ENCODE data around the gene NUDT14. TPM values are rescaled to one million over a fixed set of nuclear protein-coding genes. Genes with fewer than 3 reads are reported as not detected.

The NUDT14 gene
- total RNA-seq, 2 donors from 2014 or later = 43.4 to 59.5 TPM

GRCh38 chr14:105173901-105174894 is 6.9 kb downstream of the NUDT14 start:
- H3K27ac ChIP-seq (ENCODE audit: low read depth, low read length) = no peak overlapping the region
- Mint-ChIP-seq H3K36me3 (ENCODE audit: low read depth) (no peaks in the 10 kb centered on the region), H3K9me3 (no peaks in the 10 kb centered on the region), H3K4me3 (no peak overlapping the region), H3K27me3 (ENCODE audit: insufficient read depth) (peaks cover 7% of the 10 kb centered on the region), H3K27ac (no peak overlapping the region), H3K4me1 (no peaks in the 10 kb centered on the region)
- H3K27me3 ChIP-seq (ENCODE audit: control insufficient read depth, insufficient read depth, low read length, poor library complexity, severe bottlenecking) = peaks cover 8% of the 10 kb centered on the region
- H3K4me3 ChIP-seq (ENCODE audit: low read length) = no peak overlapping the region
- H3K9ac ChIP-seq (ENCODE audit: extremely low read depth, low read length, poor library complexity, severe bottlenecking) = no peak overlapping the region
- DNase-seq = no peak
- H3K9me3 ChIP-seq (ENCODE audit: control insufficient read depth, low read length) = no peaks in the 10 kb centered on the region
- 89 to 91% methylated on average over 16 to 32 of the region's 32 CpGs for WGBS, 2 experiments (ENCODE audit: insufficient coverage in 1 of 2, insufficient read length in 1 of 2)
- H3K36me3 ChIP-seq (ENCODE audit: control insufficient read depth, insufficient read depth, low read length) = no peaks in the 10 kb centered on the region
- no peak for TF ChIP-seq CTCF (conservative IDR thresholded peaks at IDR 0.05)
- H3K4me1 ChIP-seq (ENCODE audit: control insufficient read depth, insufficient read depth, low read length) = no peaks in the 10 kb centered on the region

GRCh38 chr14:105173145-105173544 is 8.0 kb downstream of the NUDT14 start:
- H3K27ac Mint-ChIP-seq = no peak overlapping the region
- Histone ChIP-seq H3K4me3 (ENCODE audit: low read length) (no peak overlapping the region), H3K27ac (ENCODE audit: low read depth, low read length) (no peak overlapping the region), H3K36me3 (ENCODE audit: control insufficient read depth, insufficient read depth, low read length) (no peaks in the 10 kb centered on the region), H3K27me3 (ENCODE audit: control insufficient read depth, insufficient read depth, low read length, poor library complexity, severe bottlenecking) (peaks cover 8% of the 10 kb centered on the region), H3K4me1 (ENCODE audit: control insufficient read depth, insufficient read depth, low read length) (no peaks in the 10 kb centered on the region), H3K9ac (ENCODE audit: extremely low read depth, low read length, poor library complexity, severe bottlenecking) (no peak overlapping the region), H3K9me3 (ENCODE audit: control insufficient read depth, low read length) (no peaks in the 10 kb centered on the region)
- DNase-seq = no peak
- WGBS, 2 experiments (ENCODE audit: insufficient coverage in 1 of 2, insufficient read length in 1 of 2) = 93 to 95% methylated on average over 8 to 13 of the region's 13 CpGs
- H3K27me3 Mint-ChIP-seq (ENCODE audit: insufficient read depth) = peaks cover 8% of the 10 kb centered on the region
- H3K4me3 Mint-ChIP-seq = no peak overlapping the region
- H3K4me1 Mint-ChIP-seq = no peaks in the 10 kb centered on the region
- TF ChIP-seq CTCF (conservative IDR thresholded peaks at IDR 0.05) = no peak
- no peaks in the 10 kb centered on the region for H3K9me3 Mint-ChIP-seq
- no peaks in the 10 kb centered on the region for H3K36me3 Mint-ChIP-seq (ENCODE audit: low read depth)

GRCh38 chr14:105172476-105172875 is 8.6 kb downstream of the NUDT14 start:
- no peaks in the 10 kb centered on the region for H3K4me1 ChIP-seq (ENCODE audit: control insufficient read depth, insufficient read depth, low read length)
- Mint-ChIP-seq H3K9me3 (no peaks in the 10 kb centered on the region), H3K36me3 (ENCODE audit: low read depth) (no peaks in the 10 kb centered on the region), H3K27me3 (ENCODE audit: insufficient read depth) (peaks cover 10% of the 10 kb centered on the region), H3K27ac (no peak overlapping the region), H3K4me1 (no peaks in the 10 kb centered on the region), H3K4me3 (no peak overlapping the region)
- no peak overlapping the region for H3K27ac ChIP-seq (ENCODE audit: low read depth, low read length)
- peaks cover 8% of the 10 kb centered on the region for H3K27me3 ChIP-seq (ENCODE audit: control insufficient read depth, insufficient read depth, low read length, poor library complexity, severe bottlenecking)
- H3K4me3 ChIP-seq (ENCODE audit: low read length) = no peak overlapping the region
- 74 to 100% methylated on average over 2 to 7 of the region's 7 CpGs for WGBS, 2 experiments (ENCODE audit: insufficient coverage in 1 of 2, insufficient read length in 1 of 2)
- no peak overlapping the region for H3K9ac ChIP-seq (ENCODE audit: extremely low read depth, low read length, poor library complexity, severe bottlenecking)
- TF ChIP-seq CTCF (conservative IDR thresholded peaks at IDR 0.05) = no peak
- no peak for DNase-seq
- no peaks in the 10 kb centered on the region for H3K9me3 ChIP-seq (ENCODE audit: control insufficient read depth, low read length)
- H3K36me3 ChIP-seq (ENCODE audit: control insufficient read depth, insufficient read depth, low read length) = no peaks in the 10 kb centered on the region
